K562 (cell line): ENCODE results near the gene CDCA5. TPM values are rescaled to one million over a fixed set of nuclear protein-coding genes. Genes with fewer than 3 reads are reported as not detected.
A peak's percentile ranks its signal among the peaks of the same experiment; 100 is the strongest.

Source experiments
- ETV5 ChIP-seq: sonication (generic); formaldehyde crosslinking; IDR thresholded peaks from 2 replicates; pipeline ENCODE4 v1.4.0; 2020; ENCODE audit warnings: low read depth, mild to moderate bottlenecking, missing genetic modification reagents
- PHF21A ChIP-seq: fragments of 450-650 bp; IDR thresholded peaks from 2 replicates; pipeline ENCODE4 v1.6.1; 2017; ENCODE audit warnings: low read depth, borderline replicate concordance
- POU5F1 ChIP-seq: fragments of 150-350 bp; IDR thresholded peaks from 2 replicates; pipeline ENCODE4 v1.6.1; 2014; ENCODE audit warnings: borderline replicate concordance, low read length, low read depth, mild to moderate bottlenecking; ENCODE audit not compliant: partially characterized antibody
- polyA plus RNA-seq, 8 experiments: library from polyadenylated mRNA; depleted of rRNA in 4 of 8; stranded (reverse) in 5 of 8; unstranded in 3 of 8; fragments of >200 nt; fragmentation: Nextera tagmentation in 2 of 8; fragmentation: Illumina TruSeq in 1 of 8; extraction: Ambion mirVana in 2 of 8; extraction: Trizol in 1 of 8; gene quantifications; 2 replicates each; pipeline versions ENCODE4 v1.2.1 to v1.2.3, GENCODE V29; 2011 to 2014; ENCODE audit warnings: inconsistent platforms in 1 of 8, missing spikeins in 1 of 8
- total RNA-seq, 7 experiments: library from RNA; depleted of rRNA in 6 of 7; stranded (reverse); fragments of >200 nt in 6 of 7; fragmentation: Illumina TruSeq in 2 of 7; extraction: Trizol in 2 of 7; gene quantifications; 2 replicates each; pipeline versions ENCODE4 v1.2.1 to v1.2.3, GENCODE V29; 2011 to 2021; ENCODE audit warnings: low replicate concordance in 1 of 7
- TF ChIP-seq, protein P1 (sequence below): fragments of 200-600 bp; sonication (generic); IDR thresholded peaks from one replicate; pipeline ENCODE4 v1.6.1; 2012; ENCODE audit warnings: mild to moderate bottlenecking, low read depth, low read length, inconsistent platforms
- TF ChIP-seq, protein P2 (sequence below): fragments of 150-350 bp; conservative IDR thresholded peaks from 2 replicates; pipeline ENCODE4 v1.6.1; 2014; ENCODE audit warnings: low read length
- TF ChIP-seq, protein P3 (sequence below), 2 experiments: IDR thresholded peaks in 1 of 2; conservative IDR thresholded peaks in 1 of 2; 2 replicates each; pipeline ENCODE4 v1.6.1; 2016; ENCODE audit warnings: low read depth in 2 of 2, mild to moderate bottlenecking in 1 of 2, missing compliant biosample characterization in 1 of 2, missing genetic modification characterization in 1 of 2, moderate library complexity in 1 of 2

The CDCA5 gene
- total and polyA plus RNA-seq, 9 of the 15 experiments (the other 6 are each of a cell fraction or from before 2014, with no cell fraction given) = 18.9 to 94.3 (median 64.6) TPM

DNA sequence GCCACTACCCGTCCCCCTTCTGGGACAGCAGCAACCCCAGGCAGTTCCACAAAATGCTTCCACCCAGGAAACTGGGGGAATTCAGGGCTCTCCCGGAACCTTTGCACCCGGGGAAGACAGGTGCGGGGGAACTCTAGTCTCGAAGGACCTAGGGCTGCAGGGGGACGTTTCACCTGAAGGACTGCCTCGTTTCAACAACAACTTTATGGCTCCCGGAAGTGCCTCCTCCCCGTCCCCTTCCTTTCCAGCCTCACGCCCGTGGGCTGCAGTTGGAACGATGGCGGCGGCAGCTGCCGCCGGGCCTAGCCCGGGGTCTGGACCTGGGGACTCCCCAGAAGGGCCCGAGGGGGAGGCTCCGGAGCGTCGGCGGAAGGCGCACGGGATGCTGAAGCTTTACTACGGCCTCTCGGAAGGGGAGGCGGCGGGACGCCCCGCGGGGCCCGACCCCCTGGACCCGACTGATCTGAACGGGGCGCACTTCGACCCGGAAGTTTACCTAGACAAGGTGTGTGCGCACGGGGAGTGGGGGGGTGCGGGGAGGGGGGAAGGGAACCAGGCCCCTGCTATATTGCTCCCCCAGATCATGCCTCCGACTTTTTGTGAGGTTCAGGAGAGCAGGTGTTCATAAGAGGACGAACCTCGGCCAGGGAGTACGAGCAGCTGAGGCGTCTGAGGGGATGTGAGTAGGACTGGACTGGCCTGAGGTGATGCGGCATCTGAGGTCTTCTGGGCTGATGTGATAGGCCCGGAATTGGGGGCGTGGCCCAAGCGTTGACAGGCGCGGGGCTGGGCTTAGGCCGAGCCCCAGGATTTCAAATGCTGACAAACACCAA lies 12.3 kb upstream of the CDCA5 start, which contains the start of gene VPS51 (continued):
- TF ChIP-seq, protein P1, sequence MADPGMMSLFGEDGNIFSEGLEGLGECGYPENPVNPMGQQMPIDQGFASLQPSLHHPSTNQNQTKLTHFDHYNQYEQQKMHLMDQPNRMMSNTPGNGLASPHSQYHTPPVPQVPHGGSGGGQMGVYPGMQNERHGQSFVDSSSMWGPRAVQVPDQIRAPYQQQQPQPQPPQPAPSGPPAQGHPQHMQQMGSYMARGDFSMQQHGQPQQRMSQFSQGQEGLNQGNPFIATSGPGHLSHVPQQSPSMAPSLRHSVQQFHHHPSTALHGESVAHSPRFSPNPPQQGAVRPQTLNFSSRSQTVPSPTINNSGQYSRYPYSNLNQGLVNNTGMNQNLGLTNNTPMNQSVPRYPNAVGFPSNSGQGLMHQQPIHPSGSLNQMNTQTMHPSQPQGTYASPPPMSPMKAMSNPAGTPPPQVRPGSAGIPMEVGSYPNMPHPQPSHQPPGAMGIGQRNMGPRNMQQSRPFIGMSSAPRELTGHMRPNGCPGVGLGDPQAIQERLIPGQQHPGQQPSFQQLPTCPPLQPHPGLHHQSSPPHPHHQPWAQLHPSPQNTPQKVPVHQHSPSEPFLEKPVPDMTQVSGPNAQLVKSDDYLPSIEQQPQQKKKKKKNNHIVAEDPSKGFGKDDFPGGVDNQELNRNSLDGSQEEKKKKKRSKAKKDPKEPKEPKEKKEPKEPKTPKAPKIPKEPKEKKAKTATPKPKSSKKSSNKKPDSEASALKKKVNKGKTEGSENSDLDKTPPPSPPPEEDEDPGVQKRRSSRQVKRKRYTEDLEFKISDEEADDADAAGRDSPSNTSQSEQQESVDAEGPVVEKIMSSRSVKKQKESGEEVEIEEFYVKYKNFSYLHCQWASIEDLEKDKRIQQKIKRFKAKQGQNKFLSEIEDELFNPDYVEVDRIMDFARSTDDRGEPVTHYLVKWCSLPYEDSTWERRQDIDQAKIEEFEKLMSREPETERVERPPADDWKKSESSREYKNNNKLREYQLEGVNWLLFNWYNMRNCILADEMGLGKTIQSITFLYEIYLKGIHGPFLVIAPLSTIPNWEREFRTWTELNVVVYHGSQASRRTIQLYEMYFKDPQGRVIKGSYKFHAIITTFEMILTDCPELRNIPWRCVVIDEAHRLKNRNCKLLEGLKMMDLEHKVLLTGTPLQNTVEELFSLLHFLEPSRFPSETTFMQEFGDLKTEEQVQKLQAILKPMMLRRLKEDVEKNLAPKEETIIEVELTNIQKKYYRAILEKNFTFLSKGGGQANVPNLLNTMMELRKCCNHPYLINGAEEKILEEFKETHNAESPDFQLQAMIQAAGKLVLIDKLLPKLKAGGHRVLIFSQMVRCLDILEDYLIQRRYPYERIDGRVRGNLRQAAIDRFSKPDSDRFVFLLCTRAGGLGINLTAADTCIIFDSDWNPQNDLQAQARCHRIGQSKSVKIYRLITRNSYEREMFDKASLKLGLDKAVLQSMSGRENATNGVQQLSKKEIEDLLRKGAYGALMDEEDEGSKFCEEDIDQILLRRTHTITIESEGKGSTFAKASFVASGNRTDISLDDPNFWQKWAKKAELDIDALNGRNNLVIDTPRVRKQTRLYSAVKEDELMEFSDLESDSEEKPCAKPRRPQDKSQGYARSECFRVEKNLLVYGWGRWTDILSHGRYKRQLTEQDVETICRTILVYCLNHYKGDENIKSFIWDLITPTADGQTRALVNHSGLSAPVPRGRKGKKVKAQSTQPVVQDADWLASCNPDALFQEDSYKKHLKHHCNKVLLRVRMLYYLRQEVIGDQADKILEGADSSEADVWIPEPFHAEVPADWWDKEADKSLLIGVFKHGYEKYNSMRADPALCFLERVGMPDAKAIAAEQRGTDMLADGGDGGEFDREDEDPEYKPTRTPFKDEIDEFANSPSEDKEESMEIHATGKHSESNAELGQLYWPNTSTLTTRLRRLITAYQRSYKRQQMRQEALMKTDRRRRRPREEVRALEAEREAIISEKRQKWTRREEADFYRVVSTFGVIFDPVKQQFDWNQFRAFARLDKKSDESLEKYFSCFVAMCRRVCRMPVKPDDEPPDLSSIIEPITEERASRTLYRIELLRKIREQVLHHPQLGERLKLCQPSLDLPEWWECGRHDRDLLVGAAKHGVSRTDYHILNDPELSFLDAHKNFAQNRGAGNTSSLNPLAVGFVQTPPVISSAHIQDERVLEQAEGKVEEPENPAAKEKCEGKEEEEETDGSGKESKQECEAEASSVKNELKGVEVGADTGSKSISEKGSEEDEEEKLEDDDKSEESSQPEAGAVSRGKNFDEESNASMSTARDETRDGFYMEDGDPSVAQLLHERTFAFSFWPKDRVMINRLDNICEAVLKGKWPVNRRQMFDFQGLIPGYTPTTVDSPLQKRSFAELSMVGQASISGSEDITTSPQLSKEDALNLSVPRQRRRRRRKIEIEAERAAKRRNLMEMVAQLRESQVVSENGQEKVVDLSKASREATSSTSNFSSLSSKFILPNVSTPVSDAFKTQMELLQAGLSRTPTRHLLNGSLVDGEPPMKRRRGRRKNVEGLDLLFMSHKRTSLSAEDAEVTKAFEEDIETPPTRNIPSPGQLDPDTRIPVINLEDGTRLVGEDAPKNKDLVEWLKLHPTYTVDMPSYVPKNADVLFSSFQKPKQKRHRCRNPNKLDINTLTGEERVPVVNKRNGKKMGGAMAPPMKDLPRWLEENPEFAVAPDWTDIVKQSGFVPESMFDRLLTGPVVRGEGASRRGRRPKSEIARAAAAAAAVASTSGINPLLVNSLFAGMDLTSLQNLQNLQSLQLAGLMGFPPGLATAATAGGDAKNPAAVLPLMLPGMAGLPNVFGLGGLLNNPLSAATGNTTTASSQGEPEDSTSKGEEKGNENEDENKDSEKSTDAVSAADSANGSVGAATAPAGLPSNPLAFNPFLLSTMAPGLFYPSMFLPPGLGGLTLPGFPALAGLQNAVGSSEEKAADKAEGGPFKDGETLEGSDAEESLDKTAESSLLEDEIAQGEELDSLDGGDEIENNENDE = peak; percentile 61
- TF ChIP-seq, protein P2, sequence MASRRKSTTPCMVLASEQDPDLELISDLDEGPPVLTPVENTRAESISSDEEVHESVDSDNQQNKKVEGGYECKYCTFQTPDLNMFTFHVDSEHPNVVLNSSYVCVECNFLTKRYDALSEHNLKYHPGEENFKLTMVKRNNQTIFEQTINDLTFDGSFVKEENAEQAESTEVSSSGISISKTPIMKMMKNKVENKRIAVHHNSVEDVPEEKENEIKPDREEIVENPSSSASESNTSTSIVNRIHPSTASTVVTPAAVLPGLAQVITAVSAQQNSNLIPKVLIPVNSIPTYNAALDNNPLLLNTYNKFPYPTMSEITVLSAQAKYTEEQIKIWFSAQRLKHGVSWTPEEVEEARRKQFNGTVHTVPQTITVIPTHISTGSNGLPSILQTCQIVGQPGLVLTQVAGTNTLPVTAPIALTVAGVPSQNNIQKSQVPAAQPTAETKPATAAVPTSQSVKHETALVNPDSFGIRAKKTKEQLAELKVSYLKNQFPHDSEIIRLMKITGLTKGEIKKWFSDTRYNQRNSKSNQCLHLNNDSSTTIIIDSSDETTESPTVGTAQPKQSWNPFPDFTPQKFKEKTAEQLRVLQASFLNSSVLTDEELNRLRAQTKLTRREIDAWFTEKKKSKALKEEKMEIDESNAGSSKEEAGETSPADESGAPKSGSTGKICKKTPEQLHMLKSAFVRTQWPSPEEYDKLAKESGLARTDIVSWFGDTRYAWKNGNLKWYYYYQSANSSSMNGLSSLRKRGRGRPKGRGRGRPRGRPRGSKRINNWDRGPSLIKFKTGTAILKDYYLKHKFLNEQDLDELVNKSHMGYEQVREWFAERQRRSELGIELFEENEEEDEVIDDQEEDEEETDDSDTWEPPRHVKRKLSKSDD = no peak; the same call in 1 of the 2 replicates
- TF ChIP-seq ETV5 (CRISPR knock-in tag) (no peak), PHF21A (peak; percentile 86; the same call in 1 of the 2 replicates), POU5F1 (peak; percentile 66)
- TF ChIP-seq, protein P3, sequence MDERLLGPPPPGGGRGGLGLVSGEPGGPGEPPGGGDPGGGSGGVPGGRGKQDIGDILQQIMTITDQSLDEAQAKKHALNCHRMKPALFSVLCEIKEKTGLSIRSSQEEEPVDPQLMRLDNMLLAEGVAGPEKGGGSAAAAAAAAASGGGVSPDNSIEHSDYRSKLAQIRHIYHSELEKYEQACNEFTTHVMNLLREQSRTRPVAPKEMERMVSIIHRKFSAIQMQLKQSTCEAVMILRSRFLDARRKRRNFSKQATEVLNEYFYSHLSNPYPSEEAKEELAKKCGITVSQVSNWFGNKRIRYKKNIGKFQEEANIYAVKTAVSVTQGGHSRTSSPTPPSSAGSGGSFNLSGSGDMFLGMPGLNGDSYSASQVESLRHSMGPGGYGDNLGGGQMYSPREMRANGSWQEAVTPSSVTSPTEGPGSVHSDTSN (CRISPR knock-in tag; IDR thresholded peaks at IDR 0.05; ENCODE audit: low read depth) = no peak
- TF ChIP-seq, protein P3 (tag; conservative IDR thresholded peaks at IDR 0.05; ENCODE audit: low read depth) = peak; percentile 31; the same call in 1 of the 2 replicates
